Coronary artery (tissue), 2 donors: ENCODE measurements around the gene ABCG1.
"Not testable (repeated sequence)": the region's sequence is repeated elsewhere in the genome, so short reads cannot be mapped to it uniquely, and the experiment has no call there.

ENCODE experiments used
- DNase-seq: peaks from one replicate; pipeline ENCODE4 v3.0.0-alpha.2; 2017; ENCODE audit warnings: low spot score
- H3K27ac ChIP-seq, 2 donors: fragments of 200-600 bp; sonication (generic); one replicate each; pipeline ENCODE4 v1.5.1; 2016 to 2019
- H3K4me3 ChIP-seq: fragments of 200-600 bp; sonication (generic); 2 replicates; pipeline ENCODE4 v1.5.1; 2016; ENCODE audit warnings: mild to moderate bottlenecking, moderate library complexity
- CTCF ChIP-seq: fragments of 200-600 bp; sonication (generic); IDR thresholded peaks from one replicate; pipeline ENCODE4 v1.5.1; 2019; ENCODE audit warnings: antibody characterized with exemption

Gene ABCG1

GRCh38 chr21:42176859-42177258, 42.1 kb upstream of the ABCG1 start:
- peak overlapping the region in 1 of 2 donors; percentile 42 for H3K27ac ChIP-seq
- DNase-seq, result no peak

GRCh38 chr21:42179316-42179715, 39.6 kb upstream of the ABCG1 start:
- TF ChIP-seq CTCF, result no peak
- DNase-seq, result no peak

More at GRCh38 chr21:42176859-42177258, 42.1 kb upstream of the ABCG1 start:
- no peak overlapping the region for H3K4me3 ChIP-seq
- TF ChIP-seq CTCF, result no peak

GRCh38 chr21:42180001-42180400, 38.9 kb upstream of the ABCG1 start:
- not testable (repeated sequence) for H3K27ac ChIP-seq, H3K4me3 ChIP-seq, DNase-seq

More at GRCh38 chr21:42179316-42179715, 39.6 kb upstream of the ABCG1 start:
- Histone ChIP-seq H3K27ac (no peak overlapping the region), H3K4me3 (no peak overlapping the region)

- no peak for TF ChIP-seq CTCF
- no peak overlapping the region for H3K4me3 ChIP-seq
- H3K27ac ChIP-seq, result no peak overlapping the region
- DNase-seq, result no peak
These were observed 36.1 kb upstream of the ABCG1 start for GRCh38 chr21:42182713-42183371.

GRCh38 chr21:42183374-42184266, 35.3 kb upstream of the ABCG1 start:
- no peak overlapping the region for H3K27ac ChIP-seq
- no peak overlapping the region for H3K4me3 ChIP-seq
- DNase-seq, result no peak
- TF ChIP-seq CTCF, result no peak

- Histone ChIP-seq H3K27ac (no peak overlapping the region), H3K4me3 (no peak overlapping the region)
- DNase-seq, result no peak
- no peak for TF ChIP-seq CTCF
These were observed 32.3 kb upstream of the ABCG1 start for GRCh38 chr21:42186591-42186990.

GRCh38 chr21:42187976-42188653, 30.8 kb upstream of the ABCG1 start:
- TF ChIP-seq CTCF, result no peak
- DNase-seq, result no peak
- H3K4me3 ChIP-seq, result no peak overlapping the region
- peak overlapping the region in 1 of 2 donors; percentile 65 for H3K27ac ChIP-seq
